Pulmonary artery endothelial cell (primary cell): ENCODE results near the gene DGKE. TPM values are rescaled to one million over a fixed set of nuclear protein-coding genes. Genes with fewer than 3 reads are reported as not detected.

ENCODE experiments used
- DNase-seq: peaks from one replicate; pipeline ENCODE4 v3.0.0-alpha.2; 2011; ENCODE audit warnings: low read depth, low spot score
- total RNA-seq: library from RNA; depleted of rRNA; stranded (reverse); fragments of >200 nt; gene quantifications from 2 replicates; pipeline ENCODE4 v1.2.3, GENCODE V29; 2014

Gene DGKE
- total RNA-seq, 1 donor from 2014 or later, result 6.9 TPM

DNA sequence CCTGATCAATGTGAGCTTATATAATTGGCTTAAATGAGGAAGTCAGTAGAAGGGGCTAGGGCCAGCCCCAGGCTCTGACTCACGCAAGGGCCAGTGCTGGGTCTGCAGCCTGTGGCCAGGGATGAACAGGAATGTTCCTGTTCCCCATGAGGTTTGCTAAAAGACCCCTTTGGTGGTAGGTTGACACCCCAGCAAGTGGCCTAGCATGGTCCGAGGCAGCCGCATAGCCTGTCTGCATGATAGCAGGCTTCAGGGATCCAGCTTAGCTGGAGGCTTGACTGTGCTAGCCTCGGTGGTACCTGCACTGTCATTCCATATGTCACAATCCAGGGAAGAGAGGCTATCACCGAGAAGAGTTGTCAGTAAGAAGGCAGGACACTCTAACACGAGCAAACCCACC lies 56.4 kb downstream of the DGKE start:
- DNase-seq, result no peak

DNA sequence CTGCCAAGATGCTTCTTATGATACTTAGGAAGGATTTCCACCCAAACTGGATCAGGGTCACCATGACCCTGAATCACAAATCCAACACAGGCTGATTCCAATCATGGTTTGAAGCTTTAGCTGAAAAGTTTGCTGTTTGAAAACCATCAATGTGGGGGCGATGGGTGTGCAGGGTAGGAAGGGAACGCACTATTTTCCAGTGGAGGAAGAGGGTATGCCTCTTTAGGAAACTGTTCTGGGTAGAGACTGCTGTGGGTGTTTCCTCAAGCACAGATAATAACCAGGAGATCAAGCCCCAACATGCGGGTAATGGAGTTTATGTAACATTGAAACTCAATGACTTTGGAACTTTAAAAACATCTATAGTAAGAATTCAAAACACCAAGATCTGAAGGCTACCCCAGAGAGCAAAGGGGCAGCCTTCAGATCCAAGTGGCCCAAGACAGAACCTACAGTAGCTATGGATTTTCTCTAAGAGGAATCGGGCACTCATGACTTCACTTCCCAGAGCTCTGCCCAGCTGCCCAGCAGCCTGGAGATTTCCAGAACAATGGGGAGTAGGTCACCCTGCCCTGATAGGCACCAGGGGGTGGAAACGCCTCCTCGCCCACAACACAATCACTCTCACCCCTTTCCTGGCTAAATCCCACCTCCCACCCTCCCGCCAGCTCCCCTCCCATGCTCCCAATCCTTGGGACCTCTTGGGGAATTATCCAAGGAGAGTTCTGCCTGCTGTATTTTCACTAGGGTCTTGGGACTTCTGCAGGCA lies 57.1 kb downstream of the DGKE start:
- DNase-seq, result no peak

DNA sequence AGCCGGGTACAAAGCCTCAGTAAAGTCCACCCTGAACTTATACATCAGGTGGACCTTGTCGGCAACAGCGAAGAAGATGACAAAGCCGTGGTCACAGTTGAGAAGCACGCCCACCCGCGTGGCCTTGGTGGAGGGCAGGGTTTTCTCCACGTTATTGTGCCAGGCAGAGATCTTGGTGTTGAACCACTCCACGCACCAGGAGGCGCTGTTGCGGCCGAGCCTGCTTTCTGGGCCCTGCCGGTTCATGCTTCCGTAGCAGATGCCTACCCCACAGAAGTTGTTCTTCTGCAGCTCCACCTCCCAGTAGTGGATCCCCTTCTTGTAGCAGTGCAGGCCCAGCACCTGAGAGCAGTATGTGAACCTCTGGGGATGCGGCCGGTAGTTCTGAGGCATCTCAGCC lies 57.8 kb downstream of the DGKE start:
- no peak for DNase-seq

DNA sequence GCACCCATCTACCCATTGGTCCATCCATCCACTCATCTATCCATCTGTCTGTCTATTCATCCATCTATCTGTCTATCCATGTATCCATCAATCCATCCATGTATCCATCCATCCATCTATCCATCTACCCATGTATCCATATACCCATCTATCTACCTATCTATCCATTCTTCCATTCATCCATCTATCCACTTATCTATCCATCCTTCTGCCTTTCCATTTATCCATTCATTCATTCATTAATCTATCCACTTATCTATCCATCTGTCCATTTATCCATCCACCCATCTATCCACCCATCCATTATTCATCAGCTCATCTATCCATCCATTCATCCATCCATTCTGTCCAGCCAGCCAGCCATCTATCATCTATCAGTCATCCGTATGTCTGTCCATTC lies 58.4 kb downstream of the DGKE start:
- DNase-seq, result no peak

DNA sequence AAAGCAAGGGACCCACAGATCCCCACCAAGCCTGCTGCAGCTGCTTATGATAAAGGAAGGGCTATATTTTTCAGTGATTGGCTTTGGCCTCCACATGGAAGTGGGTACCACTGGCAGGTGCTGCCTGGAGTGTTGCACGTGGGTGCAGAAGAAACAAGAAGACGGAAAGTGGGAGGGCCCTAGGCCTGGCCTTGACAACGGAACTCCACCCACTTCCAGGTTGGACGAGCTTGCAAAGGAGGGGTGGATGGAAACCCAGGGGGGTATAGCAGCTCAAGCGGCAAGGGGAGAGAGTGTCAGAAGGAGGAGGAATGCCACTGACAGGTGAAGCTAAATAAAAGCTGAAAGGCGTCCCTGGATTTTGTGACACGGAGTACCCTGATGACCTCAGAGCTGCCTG lies 59.6 kb downstream of the DGKE start:
- no peak for DNase-seq

DNA sequence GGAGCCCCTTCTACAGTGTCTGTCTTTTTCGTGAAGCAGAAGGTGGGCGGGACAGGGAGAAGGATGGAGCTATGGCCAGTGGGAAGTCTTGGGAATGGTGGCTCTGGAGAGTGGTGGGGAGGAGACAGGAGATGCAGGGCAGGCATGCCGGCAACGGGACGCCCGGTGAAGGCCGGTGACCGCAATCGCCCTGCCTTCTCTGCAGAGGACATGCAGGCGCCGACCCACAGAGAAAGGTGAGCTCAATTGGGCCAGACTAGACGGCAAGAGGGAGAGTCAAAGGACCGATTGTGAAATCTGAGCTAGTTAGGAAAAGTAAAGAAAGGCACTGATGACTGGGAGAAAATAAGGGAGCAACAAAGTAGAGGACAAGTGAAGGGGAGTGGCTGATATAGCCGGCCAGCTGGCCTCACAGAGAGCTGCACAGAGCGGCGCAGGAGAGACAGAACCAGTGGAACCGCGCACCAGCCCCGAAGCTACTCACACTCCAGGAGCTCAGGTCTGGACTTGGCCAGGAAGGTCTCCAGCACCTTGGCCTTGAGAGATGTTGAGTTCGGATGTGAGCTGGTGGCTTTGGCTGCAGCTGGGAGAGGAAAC lies 61.0 kb downstream of the DGKE start:
- DNase-seq, result no peak

DNA sequence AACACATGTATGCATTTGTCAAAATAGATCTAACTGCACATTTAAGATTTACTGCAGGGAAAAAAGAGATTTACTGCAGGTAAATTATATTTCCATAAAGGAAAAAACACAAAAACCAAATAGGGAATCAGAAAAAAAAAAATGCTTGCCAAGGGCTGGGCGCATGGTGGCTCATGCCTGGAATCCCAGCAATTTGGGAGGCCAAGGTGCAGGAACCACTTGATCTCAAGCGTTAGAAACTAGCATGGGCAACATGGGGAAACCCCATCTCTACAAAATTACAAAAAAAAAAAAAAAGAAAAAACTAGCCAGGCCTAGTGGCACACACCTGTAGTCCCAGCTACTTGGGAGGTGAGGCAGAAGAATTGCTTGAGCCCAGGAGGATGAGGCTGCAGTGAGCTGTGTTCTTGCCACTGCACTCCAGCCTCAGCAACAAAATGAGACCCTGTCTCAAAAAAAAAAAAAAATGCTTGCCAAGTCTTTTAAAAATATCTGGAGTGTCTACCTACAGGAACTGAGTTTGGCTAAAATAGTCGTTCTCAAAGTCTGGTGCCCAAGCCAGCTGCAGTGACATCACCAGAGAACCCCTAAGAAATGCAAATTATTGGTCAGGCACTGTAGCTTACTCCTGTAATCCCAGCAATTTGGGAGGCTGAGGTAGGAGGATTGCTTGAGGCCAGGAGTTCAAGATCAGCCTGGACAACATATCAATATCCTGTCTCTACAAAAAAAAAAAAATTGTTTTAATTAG lies 62.4 kb downstream of the DGKE start:
- no peak for DNase-seq

DNA sequence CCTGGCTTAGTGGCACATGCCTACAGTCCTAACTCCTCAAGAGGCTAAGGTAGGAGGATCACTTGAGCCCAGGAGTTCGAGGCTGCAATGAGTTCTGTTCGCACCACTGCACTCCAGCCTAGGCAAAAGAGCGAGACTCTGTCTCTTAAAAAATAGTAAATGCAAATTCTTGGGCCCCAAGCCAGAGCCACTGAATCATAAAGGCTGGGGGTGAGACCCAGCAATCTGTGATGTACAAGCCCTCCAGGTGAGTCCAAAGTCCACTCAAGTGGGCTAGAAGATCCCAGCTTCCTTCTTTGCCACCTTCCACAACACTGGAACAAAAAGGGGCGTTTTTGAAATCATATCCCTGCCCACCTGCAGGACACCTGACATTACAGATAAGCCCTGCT lies 63.0 kb downstream of the DGKE start:
- no peak for DNase-seq

DNA sequence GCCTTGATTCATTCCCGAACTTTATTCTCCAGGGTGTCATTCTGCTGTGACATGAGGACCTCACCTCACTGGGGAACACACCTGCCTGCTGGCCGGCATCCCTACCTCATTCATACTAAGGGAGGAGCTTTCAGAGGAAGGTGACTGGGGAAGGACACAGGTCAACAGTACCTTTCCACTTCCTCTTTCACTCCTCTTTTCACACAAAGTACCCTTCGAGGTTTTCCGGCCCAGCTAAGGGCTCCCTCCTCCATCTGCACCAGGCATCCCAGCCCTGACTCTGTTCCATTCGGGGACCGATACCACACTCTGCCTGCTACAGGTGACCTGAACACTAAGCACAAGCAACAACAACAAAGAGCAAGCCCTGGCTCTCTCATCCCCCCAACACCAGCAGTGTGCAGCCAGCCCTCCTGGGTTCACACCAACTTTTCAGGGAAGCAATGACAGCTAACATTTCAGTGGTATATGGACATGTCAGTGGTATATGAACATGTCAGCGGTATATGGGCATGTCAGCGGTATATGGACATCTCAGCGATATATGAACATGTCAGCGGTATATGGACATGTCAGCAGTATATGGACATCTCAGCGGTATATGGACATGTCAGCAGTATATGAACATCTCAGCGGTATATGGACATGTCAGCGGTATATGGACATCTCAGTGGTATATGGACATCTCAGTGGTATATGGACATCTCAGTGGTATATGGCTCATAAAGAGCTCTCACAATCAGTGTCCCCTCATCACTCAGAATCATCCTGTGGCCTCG lies 63.9 kb downstream of the DGKE start:
- DNase-seq, result no peak

DNA sequence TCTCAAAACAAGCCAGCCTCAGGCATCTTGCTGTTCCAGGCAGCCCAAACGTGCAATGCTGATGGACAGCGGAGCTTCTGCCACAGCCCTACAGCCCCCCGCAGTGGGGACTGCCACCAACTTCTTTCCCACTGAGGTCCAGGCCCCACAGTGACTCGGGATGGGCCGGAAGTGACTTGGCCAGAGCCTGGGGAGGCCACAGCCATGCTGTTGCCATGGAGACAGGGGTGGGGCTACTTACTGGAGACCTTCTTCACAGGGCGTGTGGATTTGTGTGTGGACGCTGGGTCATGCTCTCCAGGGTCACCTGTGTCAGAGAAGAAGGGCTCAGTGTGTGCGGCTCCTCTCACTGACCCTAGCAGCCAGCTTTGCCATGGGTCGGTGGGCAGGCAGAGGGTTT lies 64.9 kb downstream of the DGKE start:
- no peak for DNase-seq

DNA sequence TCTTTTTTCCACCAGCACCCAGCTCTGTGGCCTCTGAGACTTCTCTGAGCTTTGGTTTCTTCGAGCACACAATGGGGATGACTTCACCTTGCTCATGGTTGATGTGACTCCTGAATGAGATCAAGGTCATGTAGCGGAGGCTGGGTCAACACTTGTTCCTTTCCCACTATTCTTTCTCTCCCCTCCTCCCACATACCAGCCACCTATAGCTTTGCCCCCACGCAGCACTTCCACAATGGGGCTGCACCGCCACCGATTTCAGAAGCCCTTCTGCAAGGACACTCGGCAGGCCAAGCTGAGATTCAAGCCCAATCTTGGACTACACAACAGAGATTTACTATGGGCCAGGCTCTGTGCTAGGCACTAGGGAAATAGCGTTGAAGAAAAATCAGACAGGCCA lies 65.5 kb downstream of the DGKE start:
- DNase-seq, result peak; percentile 49

DNA sequence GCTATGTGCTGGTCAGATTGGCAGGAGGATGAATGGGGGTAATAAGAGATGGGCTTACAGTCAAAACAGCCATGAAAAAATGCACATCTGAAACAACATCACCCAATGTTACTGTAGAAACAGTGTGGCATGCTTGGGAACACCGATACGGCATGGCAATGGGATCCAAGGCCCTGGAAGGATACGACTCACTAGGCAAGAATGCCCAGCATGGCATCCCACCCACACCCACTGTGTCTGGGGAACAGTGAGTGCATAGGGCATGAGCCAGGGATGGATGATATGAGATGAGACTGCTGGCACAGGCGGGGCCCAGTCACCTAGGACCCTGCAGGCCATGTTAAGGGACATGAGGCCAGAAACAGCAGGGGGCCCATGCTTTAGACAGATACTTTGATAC lies 68.4 kb downstream of the DGKE start:
- DNase-seq, result peak; percentile 43

DNA sequence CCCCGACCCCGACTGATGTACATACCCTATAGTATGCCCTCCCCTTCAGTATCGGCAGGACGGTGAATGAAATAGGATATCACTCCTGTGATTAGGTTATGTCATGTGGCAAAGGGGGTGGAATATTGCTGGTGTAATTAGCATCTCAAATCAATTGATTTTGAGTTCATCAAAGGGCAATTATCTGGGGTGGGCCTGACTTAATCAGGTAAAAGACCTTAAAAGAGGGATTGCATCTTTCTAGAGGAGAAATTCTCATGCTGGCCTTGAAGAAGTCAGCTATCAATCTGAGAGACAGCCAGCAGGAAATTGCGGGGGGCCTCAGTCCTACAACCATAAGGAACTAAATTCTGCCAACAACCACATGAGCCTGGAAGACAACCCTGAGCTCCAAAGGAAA lies 69.6 kb downstream of the DGKE start:
- DNase-seq, result no peak

DNA sequence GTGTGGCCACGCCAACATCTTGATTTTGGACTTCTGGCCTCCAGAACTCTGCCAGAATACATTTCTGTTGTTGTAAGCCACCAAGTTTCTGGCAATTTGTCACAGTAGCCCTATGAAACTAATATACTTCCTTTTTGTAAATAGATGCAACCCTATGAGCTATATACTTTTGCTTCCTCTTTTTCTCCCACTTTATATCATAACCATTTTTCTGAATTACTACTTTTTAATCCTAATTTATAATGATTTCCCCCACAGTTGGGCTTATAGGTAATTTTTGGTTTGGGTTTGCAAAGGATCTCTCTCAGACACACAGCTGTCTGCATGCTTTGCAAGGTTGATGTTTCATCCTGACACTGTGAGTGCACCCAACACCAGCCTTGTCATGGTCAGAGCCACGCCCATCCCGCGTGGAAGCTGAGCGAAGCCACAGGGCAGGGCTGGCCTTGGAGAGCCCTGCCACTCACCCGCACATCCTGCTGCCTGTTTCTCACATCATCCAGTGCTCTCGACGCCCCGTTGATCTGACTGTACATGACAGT lies 74.1 kb downstream of the DGKE start:
- DNase-seq, result no peak

DNA sequence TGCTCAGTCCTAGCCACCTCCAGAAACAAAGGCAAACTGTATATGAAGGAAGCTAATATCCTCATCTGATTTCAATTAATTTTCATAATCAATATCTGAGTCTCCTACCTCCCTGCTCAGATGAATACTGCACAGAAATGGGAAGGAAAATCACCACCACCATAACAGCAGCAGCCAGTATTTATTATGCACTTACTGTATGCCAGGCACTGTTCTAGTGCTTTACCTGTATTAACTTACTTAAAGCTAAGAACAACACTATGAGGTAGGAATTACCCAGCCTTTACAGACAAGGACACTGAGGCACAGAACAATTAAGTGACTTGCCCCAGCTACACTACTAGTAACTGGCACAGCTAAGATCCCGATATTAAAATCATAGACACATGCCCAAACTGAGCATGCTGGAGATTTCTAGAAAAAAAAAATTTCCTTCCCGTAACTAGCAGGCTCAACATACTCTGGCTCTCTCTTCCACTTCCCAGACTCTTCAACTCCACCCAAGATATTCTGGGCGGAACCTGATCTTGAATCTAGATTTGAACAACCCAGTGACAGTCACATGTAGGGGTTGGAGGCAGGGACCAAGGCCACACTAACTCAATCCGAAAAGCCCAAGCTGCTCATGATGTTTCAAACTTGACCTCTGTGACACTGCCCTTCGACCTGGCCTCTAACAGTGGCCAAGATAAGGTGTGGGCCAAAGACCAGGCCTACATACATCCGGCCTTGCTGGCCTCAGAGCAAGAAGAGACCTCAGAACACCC lies 76.0 kb downstream of the DGKE start:
- DNase-seq, result no peak

DNA sequence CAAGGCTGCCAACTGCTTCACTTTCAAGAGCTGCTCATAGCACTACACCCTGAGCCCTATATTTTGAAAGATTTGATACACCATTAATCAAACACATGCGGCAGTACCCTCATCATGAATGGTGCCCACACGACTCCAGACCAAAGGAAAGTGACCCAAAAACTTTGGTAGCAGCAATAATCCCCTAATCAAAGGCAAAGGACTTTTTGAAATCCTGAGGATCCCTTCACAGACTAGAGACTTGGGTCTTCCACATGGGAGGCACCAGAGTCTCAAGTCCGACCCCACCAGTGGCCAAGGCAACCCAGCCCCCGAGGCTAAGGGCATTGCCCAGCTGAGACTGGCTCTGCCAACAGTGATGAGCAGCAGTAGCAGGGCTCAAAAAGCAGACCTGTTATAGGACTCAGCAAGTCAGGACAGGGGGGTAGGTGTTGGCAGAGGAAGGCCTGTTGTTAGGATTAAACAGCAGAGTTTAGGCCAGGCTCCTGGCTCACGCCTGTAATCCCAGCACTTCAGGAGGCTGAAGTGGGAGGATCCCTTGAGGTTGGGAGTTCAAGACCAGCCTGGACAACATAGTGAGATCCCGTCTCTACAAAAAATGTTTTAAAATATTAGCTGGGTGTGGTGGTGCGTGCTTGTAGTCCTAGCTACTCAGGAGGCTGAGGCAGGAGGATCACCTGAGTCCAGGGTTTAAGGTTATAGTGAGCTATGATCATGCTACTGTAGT lies 76.7 kb downstream of the DGKE start:
- no peak for DNase-seq

DNA sequence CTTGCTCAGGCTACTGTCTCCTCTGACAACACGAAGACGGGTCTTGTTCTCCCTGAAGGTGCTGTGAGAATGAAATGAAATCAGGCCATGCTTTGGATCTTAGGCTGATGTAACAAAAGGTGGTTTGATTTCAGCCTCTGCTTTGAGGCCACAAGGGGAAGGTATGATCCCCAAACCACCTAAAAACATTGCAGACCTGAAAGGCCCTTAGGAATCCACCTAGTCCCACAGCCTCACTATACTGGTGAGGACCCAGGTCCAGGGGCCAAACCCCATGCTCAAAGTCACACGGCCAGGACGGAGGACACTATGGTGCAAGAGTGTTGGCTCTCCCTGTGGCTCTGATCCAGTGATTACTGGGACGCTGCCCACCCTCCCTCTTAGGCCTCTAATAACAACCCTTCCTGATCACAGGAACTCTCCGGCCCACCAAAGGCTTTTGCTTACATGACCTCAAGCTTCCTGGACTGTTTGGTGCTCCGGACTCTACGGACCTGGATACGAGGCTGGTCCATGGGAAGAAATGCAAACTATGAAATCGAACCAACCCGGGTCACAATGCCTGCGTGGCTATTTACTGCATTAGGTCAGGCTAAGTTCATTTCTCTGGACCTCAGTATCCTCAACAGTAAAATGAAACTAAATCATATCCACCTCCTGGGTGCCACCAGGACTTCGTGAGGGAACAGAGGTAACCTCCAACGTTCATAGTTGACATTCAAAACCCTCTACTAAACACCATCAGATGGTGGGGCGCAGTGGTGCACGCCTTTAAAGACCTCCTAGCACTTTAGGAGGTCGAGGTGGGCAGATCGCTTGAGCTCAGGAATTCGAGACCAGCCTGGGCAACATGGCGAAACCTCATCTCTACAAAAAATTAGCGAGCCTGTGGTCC lies 78.4 kb downstream of the DGKE start:
- no peak for DNase-seq

DNA sequence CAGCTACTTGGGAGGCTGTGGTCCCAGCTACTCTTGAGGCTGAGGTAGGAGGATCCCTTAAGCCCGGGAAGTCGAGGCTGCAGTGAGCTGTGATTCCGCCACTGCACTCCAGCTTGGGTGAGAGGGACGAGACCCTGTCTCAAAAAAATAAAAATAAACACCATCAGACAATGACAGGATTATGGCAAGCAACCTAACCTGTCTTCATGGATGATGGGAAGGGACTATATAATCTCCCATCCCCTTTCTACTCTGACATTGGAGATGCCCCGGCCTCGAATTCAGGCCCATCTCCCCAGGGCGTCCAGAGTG lies 79.0 kb downstream of the DGKE start:
- DNase-seq, result no peak

DNA sequence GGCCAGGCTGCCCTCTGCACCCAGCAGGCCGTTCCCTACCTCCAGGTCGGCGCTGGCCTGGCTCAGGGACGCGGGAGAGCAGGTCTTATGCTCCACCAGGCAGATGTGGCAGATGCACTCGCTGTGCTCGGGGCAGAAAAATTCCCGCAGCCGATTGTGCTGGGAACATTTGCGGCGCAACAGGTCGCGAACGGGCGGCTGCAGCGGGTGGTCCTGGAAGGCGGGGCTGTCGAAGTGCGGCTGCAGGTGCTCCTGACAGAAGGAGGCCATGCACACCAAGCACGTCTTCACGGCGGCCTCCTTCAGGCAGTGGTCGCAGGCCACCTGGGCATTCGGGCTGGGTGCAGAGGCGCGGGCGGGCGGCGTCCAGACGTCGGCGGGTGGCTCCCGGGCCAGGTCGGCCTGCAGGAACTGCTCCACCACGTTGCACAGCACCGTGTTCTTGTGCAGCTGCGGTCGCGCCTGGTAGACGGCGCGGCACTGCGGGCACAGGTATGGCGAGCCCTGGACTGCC lies 79.5 kb downstream of the DGKE start:
- DNase-seq, result no peak
